ENCODE measurements around the gene NAT8L.

The NAT8L gene

DNA sequence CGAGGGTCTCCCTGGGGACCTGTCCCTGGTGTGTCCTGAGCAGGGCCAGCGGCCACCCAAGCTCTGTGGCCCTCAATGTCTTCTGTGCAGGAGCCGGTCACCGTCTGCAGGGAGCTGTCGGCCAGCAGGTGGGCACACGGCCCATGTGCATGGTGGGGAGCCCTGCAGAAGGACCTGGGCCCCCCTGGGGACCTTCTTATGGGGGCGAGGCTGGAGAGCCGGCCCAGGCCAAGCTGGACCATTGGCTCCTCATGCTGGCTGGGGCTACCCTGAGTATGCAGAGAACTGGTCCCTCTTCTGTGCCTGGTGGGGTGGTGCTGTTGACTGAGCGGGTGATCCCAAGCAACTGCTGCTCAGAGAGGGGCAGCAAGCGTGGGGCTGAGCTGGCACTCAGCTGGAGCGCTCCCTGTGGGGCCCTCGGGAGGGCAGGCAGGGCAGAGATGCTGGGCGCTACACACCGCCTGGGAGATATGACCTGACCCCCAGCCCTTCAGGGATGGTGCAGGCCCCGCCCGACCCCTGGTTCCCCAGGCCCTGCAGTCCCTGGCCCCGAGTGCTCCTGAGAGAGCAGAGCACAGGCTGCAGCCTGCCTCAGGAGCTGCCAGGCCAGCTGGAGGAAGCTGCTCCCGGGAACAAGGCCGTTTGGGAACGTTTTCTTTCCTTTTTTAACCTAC is 14.8 kb downstream of the NAT8L start:
- no peak for DNase-seq (ENCODE audit: low read depth in 2 of 2, low spot score in 1 of 2)

DNA sequence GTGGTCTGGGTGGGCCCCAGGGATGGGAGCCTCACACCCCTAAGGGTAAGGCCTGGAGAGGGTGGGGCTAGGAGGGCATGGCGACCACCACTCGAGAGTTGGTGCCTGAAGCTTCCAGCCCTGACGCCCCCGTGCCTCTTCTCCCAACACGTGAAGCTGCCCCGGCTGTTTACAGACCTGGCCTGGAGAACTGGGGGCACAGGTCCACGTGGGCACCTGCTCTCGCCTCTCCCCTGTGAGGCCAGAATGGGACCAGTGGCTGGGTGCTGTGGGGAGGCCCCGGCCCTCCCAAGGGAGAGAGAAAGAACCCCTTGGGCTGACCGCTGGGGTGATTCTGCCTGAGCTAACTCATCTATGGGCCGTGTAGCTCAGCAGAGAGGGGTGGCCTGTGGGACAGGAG is 15.5 kb downstream of the NAT8L start:
- DNase-seq (ENCODE audit: low read depth in 2 of 2, low spot score in 1 of 2) = no peak

DNA sequence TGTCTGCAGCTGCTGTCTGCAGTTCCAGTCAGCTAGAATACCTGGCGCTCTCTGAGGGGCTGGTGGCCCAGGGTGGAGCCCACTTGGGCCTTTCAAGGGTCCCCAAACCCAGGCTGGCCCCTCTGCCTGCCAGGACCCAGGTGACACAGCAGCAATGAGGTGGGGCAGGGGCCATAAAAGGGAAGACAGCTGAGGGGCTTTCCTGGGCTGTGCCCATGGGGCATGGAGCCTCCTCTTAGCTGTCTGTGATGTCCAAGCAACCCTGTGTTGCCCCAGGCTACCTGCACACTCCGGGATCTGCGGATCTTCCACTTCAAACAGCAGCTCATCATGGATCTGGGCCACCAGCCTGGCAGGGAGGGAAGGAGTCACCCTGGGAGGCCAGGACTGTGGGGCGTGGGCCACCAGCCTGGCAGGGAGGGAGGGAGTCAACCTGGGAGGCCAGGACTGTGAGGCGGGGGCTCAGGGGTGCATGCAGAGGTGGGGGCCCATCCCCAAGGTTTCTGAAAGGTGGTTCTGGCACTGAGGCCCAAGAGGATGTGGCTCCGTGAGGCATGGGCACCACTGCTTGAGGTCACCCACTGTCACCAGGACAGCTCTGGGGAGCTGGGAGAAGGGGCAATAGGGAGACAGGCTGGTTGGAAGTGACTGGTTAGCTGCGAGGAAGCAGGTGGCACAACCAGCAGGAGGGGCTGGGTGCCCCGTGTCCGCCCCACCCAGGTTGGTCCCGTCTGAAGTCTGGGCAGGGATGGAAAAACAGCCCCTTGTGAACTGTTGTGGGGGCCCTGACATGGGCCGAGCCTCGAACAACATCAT is 16.3 kb downstream of the NAT8L start:
- DNase-seq (ENCODE audit: low read depth in 2 of 2, low spot score in 1 of 2) = no peak

DNA sequence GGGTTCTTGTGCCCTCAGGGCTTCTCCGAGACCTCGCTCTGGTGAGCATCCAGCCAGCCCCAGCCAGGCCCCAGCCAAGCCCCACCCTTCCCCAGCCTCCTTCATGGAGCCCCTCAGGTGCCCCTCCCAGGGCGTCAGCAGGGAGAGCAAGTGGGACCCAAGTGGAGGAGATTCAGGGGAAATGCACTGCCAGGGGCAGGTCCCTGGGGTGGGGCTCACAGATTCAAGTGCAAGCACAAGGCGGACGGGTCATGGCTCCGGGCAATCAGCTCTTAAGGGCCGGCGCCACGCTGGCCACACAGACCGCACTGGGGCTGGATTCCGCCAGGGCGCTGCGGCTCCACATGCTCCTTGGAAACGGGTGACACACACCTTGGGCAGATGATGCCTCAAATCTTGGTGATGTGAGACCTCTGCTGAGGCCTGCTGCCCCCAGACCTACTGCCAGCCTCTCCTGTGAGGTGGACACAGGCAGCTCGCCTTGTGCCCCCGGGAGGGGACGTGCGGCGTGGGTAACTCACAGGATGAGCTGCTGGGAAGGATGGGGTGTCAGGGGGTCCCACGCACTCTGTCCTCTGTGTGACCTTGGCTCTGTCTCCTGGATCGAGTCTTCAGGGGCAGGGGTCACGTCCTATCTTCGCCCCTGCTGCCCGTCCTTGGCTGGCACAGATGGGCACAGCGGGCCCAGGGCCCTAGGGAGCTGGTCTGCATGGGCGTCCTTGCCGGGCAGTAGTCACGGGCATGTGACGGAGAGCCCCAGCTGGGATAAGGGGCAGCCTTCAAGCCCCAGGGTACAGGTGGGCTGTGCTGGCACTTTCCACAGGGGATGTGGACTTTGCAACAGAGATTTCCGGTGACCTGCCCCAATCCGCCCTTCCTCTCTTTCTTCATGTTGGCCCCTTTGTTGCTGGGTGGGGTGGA is 17.1 kb downstream of the NAT8L start:
- DNase-seq (ENCODE audit: low read depth in 2 of 2, low spot score in 1 of 2) = no peak

DNA sequence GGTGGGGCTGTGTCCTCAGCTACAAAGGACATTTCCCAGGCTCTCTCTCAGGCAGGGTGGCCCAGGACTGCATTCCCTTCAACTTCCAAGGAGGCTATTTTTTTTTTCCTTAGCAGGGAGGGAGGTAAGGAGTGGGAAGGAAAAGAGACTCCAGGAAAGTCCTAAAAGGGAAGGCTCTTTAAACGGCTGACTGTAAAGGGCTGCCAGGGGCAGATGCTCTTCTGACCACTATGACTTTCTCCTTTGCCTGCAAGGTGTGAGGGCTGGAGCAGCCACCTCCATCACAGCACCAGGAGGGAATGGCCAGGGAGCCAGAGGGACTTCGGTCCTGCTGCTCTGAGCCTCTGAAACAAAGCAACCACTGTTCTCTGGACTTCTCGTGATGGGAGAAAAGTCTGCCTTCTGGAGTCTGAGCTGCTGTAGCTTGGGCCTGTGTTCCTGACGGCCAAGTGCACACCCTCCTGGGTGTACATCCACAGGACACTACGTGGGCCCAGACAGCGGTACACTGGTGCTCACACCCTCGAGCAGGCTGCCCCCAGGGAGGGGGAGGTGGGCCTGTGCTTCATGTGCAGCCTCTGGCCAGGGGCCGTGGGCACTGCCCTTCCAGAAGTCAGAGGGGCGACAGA is 17.9 kb downstream of the NAT8L start:
- no peak for DNase-seq (ENCODE audit: low read depth in 2 of 2, low spot score in 1 of 2)

DNA sequence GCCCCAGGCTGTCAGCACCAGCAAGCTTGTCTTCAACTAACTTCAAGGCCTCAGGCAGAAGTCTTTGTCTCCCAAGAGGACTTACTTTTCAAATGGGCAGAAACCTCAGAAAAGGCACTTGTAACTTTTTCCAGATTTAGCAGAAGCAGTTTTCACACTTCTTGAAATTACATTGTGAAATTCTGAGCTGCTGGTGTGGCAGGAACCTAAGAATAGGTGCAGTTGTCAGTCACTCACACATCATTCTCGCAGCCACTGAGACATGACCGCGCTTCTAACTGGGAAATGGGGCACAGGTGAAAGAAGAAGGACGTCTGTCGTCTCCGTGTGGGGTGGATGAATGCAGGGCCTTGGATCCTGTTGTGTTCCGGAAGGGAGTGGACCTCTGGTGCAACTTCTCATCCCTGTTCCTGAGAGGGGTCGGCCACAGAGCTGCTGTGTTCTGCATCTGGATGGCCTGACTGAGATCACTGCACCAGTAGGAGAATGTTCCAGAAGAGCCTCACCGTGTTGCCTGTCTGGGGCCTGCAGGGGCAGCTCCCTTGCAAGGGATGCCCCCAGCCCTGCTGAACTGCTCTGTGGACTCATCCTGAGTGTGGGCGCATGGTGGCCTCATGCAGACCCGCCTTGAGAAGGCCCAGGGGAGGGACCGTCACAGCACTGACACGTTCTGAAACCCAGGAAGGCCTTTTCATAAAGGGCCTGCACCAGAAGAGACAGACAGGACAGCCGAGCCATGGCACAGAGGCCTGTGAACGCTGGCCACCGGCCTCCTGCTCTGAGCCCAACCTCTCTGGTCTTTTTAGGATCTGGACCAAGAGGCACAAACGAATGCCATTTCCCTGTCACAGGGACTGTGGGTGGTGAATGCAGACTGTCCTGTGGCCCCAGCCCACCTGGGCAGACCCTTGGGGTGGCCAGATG is 18.7 kb downstream of the NAT8L start:
- DNase-seq (ENCODE audit: low read depth in 2 of 2, low spot score in 1 of 2) = no peak

DNA sequence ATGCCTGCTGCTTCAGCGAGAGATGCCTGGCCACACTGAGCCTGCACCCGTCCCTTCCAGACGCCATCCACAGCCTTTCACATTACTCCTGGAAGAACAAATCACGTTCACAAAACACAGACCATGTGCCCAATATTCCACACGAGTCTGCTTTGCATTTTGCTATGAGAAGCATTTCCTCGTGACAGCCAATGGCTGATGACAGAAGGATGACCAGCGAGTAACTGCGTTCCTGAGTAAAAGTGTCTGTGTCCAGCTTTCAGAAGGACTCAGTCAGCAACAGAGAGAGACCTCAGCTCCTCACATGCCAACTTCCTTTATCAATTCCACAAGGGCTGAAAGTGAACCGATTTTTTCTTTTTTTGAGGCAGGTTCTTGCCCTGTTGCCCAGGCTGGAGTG is 19.5 kb downstream of the NAT8L start:
- no peak for DNase-seq (ENCODE audit: low read depth in 2 of 2, low spot score in 1 of 2)

DNA sequence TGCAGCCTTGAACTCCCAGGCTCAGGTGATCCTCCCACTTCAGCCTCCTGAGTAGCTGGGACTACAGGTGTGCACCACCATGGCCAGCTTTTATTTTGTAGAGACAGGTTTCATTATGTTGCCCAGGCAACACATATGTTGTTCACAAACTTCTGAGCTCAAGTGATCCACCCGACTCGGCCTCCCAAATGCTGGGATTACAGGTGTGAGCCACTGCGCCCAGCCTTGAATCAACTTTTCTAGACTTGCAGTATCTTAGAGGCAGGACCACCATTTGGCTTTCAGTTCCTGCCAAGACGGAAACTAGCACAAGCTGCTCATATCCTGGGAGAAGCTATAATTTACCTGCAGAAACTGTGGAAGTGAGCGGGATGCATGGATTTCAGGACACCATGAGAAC is 19.9 kb downstream of the NAT8L start:
- DNase-seq (ENCODE audit: low read depth in 2 of 2, low spot score in 1 of 2) = no peak

DNA sequence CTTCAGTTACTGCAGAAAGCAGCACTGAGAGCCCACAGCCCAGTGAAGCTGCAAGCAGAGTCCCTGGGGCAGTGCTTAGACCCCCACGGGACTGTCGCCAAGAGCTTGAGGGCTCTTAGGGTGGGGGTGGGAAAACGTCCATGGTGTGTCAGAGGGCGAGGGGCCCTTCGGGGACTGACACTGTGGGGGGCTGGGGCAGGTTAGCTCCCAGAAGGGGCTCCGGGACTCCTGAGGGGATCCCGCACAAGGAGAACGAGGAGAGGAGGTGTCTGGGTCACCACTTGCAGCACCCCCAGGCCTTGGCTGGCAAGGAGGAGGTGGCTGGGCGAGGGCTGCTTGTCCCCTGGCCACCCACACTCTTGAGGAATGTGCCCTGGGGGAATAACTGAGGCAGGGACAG is 20.8 kb downstream of the NAT8L start:
- no peak for DNase-seq (ENCODE audit: low read depth in 2 of 2, low spot score in 1 of 2)

DNA sequence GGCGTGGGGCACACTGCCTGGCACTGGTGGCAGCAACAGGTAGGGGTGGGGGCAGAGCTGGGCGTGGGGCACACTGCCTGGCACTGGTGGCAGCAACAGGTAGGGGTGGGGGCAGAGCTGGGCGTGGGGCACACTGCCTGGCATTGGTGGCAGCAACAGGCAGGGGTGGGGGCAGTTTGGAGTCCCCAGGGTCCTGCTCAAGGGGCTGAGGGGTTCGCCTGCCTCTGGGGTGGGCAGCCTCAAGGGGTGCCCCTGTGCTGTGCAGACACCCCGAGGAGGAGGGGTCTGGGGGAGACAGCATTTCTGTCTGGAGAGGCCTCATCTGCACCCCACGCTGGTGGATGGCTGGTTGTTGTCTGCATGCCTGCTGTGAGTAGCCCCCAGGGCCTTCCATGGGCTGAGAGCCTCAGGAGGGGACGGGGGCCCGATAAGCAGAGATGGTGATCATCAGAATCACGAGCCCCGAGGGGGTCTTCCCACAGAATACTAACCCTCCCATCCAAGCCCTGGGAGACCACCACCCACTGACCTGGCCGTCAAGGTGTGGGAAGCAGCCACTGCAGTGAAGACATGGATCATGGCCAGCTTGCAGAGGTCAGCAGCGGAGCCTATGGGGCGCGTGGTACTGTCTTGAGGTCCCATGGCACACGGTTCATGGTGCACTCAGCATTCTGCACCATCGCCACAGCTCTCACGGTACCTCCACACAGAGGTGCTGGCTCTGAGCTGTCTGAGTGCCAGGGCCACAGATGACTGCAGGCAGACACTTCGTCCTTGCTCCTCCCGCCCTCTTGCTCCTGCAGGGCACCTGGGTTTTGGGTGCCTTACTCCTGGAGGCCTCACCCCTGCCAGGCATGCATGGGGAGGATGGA is 21.5 kb downstream of the NAT8L start:
- DNase-seq (ENCODE audit: low read depth in 2 of 2, low spot score in 1 of 2) = no peak

DNA sequence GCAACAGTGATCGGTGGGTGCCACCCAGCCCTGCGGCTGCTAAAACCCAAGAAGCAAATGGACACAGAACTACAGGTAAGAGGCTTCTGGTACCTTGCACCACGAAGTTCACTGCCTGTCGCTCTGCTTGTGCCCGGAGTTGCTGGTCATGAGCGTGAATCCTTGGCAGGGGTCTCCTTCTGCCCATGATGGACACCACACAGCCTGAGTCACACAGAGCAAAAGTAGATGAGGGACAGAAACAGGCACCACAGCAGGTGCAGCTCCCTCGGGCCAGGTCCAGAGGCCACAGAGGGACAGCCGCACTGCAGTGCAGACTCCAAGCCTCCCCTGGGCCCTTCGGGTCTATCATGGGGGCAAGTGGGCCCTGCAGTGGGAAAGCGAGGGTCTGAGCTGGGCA is 22.4 kb downstream of the NAT8L start:
- DNase-seq (ENCODE audit: low read depth in 2 of 2, low spot score in 1 of 2) = no peak

DNA sequence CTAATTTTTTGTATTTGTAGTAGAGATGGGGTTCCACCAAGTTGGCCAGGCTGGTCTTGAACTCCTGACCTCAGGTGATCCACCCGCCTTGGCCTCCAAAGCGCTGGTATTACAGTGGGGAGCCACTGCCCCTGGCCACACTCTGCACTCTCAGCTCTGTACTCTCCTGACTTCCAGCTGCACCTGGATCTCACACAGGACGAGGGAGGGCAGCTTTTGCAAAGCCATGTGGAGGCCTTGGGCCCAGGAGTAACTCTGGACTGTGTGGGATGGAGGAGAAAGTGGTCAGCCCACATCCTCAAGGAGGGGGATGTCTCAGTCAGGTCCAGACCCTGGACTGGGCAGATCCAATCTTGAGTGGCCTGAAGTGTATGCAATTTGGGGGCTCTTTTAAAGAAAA is 23.0 kb downstream of the NAT8L start:
- DNase-seq (ENCODE audit: low read depth in 2 of 2, low spot score in 1 of 2) = no peak

DNA sequence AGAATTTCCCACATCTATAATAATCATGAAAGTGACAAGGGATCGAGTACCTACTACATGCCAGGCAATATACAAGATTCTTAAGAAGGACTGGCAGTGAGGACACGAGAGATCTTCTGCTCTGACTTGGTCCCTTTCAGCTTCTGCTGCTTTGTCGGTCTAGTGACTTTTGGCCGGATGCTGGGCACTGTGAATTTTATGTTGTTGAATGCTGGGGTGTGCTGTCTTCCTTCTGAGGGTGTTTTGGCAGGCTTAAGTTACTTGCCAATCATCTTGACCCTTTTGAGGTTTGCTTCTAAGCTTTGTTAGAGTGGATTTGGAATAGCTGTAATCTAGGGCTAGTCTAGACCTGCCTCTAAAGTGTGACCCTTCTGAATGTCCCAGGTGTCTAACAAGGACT is 23.5 kb downstream of the NAT8L start:
- no peak for DNase-seq (ENCODE audit: low read depth in 2 of 2, low spot score in 1 of 2)

DNA sequence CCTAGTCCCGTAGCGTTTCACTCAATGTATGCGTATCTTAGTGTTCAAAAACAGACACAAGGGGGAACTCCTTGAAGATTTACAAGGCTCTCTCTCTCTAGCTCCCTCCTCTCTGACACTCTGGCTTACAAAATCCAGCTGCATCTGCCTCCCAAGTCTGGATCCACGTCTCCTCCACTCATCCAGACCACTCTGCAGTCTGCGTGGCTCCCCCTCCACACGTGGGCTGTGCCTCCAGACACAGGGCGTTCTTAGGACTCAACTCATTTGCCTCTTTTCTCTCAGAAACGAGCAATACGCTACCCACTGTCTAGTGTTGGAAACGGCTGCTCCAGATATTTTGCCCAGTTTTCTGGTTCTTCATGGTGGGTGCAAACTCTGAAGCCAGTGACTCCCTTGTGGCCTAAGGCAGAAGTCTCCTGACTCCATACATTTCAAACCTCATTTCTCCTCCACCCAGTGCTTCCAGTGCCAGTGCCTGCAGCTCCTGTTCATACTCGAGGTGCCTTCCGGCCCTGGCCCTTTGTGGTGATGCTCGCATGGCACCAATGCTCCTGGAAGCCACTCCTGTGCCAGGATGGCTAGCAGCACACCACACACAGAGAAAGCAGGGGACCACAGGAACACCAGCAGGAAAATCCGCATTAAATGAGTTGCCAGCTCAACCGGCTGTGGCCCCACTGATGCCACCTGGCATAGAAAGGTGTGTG is 24.1 kb downstream of the NAT8L start:
- DNase-seq (ENCODE audit: low read depth in 2 of 2, low spot score in 1 of 2) = no peak

DNA sequence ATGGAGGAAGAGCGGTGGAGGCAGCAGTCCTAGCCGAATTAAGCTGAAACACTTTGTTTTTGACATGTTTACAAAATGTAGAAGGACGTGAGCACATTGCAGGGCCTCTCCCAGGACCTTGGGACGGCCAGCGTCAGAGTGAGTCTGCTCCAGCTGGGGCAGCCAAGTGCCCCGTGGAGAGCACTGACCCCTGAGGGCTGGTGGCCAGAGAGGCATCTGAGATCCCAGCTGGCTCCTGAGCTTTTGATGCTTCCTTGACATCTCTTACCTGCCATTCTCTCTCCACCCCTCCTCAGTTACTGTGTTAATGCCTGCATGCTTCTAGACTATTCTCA is 24.7 kb downstream of the NAT8L start:
- DNase-seq (ENCODE audit: low read depth in 2 of 2, low spot score in 1 of 2) = no peak

DNA sequence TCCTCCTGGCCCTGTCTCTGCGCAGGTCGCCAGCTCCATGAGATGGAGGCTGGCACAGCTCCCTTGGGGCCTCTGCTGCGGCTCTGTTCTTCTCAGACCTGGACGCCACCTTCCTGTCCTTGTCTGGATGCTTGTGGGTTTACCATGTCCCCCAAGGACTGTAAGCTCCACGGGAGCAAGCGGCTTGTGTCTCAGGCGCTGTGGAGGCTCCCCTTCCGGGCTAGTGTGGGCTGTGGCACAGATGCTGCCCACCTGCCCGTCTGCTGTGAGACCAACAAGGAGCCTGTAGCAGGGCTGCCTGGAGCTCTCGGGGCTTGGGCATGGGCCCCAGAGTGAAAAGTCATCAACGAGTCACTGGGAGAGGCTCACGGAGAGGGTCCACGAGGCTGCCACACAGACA is 25.2 kb downstream of the NAT8L start:
- no peak for DNase-seq (ENCODE audit: low read depth in 2 of 2, low spot score in 1 of 2)

DNA sequence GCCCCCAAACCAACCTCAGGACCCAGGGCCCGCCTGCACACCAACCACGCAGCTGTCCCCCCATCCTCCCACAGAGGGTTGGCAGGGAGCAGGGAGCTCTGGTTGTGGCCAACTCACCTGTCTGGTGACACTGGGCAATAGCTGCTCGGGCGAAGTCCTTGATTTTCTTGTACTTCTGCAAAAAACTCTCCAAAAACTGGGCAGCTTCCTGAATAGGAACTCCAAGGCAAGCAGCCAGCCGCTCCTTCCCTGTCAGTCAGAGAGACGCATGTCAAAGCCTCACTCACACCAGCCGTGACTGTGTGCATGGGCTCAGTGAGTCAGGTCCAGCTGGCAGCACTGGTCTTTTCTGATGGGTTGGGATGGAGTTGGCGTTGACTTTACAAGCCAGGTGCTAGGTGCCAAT is 26.4 kb downstream of the NAT8L start:
- DNase-seq (ENCODE audit: low read depth in 2 of 2, low spot score in 1 of 2) = no peak

DNA sequence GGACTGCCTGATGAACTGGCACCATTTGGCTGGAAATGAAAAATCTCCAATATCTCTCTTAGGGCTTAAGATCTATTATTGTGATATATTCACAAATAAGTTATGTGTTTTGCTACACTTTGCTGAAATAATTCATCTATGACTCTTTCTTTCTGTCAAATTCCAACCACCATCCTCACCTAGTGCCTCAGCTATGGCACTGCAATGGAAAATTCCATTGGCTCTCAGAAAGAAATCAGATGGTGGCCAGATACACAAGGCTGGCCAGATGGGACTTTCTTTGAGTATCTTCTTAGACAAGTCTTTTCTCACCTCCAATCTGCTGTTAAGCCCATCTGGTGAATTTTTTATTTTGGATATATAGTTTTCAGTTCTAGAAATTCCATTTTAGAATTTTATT is 28.0 kb downstream of the NAT8L start:
- DNase-seq (ENCODE audit: low read depth in 2 of 2, low spot score in 1 of 2) = no peak

DNA sequence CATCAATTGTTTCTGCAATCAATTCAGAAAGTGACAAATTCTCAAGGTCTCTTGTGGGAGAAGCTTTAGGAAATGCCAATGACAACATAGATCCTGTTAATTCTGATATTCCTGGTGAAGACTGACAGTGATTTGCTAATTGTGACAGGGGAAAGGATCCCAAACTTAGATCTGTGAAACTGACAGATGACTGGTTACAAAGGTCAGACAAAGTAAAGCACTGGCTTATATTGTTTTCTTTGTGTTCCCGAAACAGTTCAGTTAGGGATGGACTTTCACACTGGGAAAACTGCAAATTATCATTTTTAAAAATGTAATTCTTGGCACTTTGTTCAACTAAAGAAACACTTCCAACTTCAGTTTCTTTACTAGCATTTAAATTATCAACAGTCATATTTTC is 30.1 kb downstream of the NAT8L start:
- DNase-seq (ENCODE audit: low read depth in 2 of 2, low spot score in 1 of 2) = no peak

Data from stimulated activated CD8-positive, alpha-beta memory T cell treated with anti-CD3 and anti-CD28 coated beads, Interleukin-4, amount 100 ng/mL, for 1 hour (primary cell).